Glutamatergic neuron (in vitro differentiated cells): ENCODE results near the gene TIMM21. TPM values are rescaled to one million over a fixed set of nuclear protein-coding genes. Genes with fewer than 3 reads are reported as not detected.

Experiments used
- DNase-seq: peaks from one replicate; pipeline ENCODE4 v3.0.0; 2022
- H3K27ac Mint-ChIP-seq: one replicate; pipeline ENCODE4 v1.8.0; 2020; ENCODE audit warnings: mild to moderate bottlenecking, mixed read lengths, inconsistent platforms; ENCODE audit not compliant: unreplicated experiment
- H3K27me3 Mint-ChIP-seq: one replicate; pipeline ENCODE4 v1.8.0; 2020; ENCODE audit warnings: mild to moderate bottlenecking, moderate library complexity, mixed read lengths, inconsistent platforms; ENCODE audit not compliant: unreplicated experiment
- H3K36me3 Mint-ChIP-seq: one replicate; pipeline ENCODE4 v1.8.0; 2020; ENCODE audit warnings: mild to moderate bottlenecking, mixed read lengths, inconsistent platforms; ENCODE audit not compliant: unreplicated experiment
- H3K4me1 Mint-ChIP-seq: one replicate; pipeline ENCODE4 v1.8.0; 2020; ENCODE audit warnings: mild to moderate bottlenecking, low read depth, mixed read lengths, inconsistent platforms; ENCODE audit not compliant: unreplicated experiment
- H3K4me3 Mint-ChIP-seq: one replicate; pipeline ENCODE4 v1.8.0; 2020; ENCODE audit warnings: mild to moderate bottlenecking, mixed read lengths, inconsistent platforms; ENCODE audit not compliant: unreplicated experiment
- H3K9me3 Mint-ChIP-seq: one replicate; pipeline ENCODE4 v1.8.0; 2020; ENCODE audit warnings: mild to moderate bottlenecking, moderate library complexity, mixed read lengths, inconsistent platforms; ENCODE audit not compliant: unreplicated experiment
- CTCF ChIP-seq: fragments of 200-600 bp; sonication (generic); IDR thresholded peaks from one replicate; pipeline ENCODE4 v1.5.0; 2021; ENCODE audit not compliant: partially characterized antibody, unreplicated experiment
- total RNA-seq: library from RNA; stranded (reverse); fragmentation: NEBNext Ultra II Directional; extraction: Animal tissue kit (Norgen Biotek cat#: 25700); gene quantifications from one replicate; pipeline ENCODE4 v1.2.1, GENCODE V29; 2021; ENCODE audit not compliant: unreplicated experiment

TIMM21 gene
- total RNA-seq, 1 donor from 2014 or later: 26.8 TPM

GRCh38 chr18:74139411-74139810 lies 8.9 kb upstream of the TIMM21 start:
- Mint-ChIP-seq H3K27me3 (peaks cover 1% of the 10 kb centered on the region), H3K4me1 (no peaks in the 10 kb centered on the region), H3K4me3 (no peak overlapping the region), H3K36me3 (peaks cover 4% of the 10 kb centered on the region), H3K27ac (no peak overlapping the region), H3K9me3 (no peaks in the 10 kb centered on the region)
- no peak for TF ChIP-seq CTCF
- no peak for DNase-seq

GRCh38 chr18:74139888-74140287 lies 8.4 kb upstream of the TIMM21 start:
- H3K4me3 Mint-ChIP-seq: no peak overlapping the region
- H3K9me3 Mint-ChIP-seq: no peaks in the 10 kb centered on the region

GRCh38 chr18:74140582-74140981 lies 7.7 kb upstream of the TIMM21 start:
- Mint-ChIP-seq H3K9me3 (no peaks in the 10 kb centered on the region), H3K4me3 (no peak overlapping the region), H3K27ac (no peak overlapping the region), H3K4me1 (no peaks in the 10 kb centered on the region), H3K27me3 (peaks cover 1% of the 10 kb centered on the region), H3K36me3 (peaks cover 4% of the 10 kb centered on the region)
- DNase-seq: no peak
- no peak for TF ChIP-seq CTCF

More at GRCh38 chr18:74139888-74140287, 8.4 kb upstream of the TIMM21 start:
- DNase-seq: no peak
- Mint-ChIP-seq H3K4me1 (no peaks in the 10 kb centered on the region), H3K27me3 (peaks cover 1% of the 10 kb centered on the region), H3K36me3 (peaks cover 4% of the 10 kb centered on the region), H3K27ac (no peak overlapping the region)
- no peak for TF ChIP-seq CTCF

- no peaks in the 10 kb centered on the region for H3K4me1 Mint-ChIP-seq
- no peak for DNase-seq
- peaks cover 4% of the 10 kb centered on the region for H3K36me3 Mint-ChIP-seq
- peaks cover 1% of the 10 kb centered on the region for H3K27me3 Mint-ChIP-seq
- no peak overlapping the region for H3K4me3 Mint-ChIP-seq
- no peak overlapping the region for H3K27ac Mint-ChIP-seq
- no peak for TF ChIP-seq CTCF
- no peaks in the 10 kb centered on the region for H3K9me3 Mint-ChIP-seq
These were observed 6.7 kb upstream of the TIMM21 start for GRCh38 chr18:74141667-74142066.

GRCh38 chr18:74142252-74142651 lies 6.1 kb upstream of the TIMM21 start:
- peaks cover 4% of the 10 kb centered on the region for H3K27me3 Mint-ChIP-seq
- peaks cover 3% of the 10 kb centered on the region for H3K4me1 Mint-ChIP-seq
- no peak overlapping the region for H3K4me3 Mint-ChIP-seq
- peaks cover 2% of the 10 kb centered on the region for H3K9me3 Mint-ChIP-seq
- no peak for TF ChIP-seq CTCF
- DNase-seq: no peak
- H3K36me3 Mint-ChIP-seq: peaks cover 4% of the 10 kb centered on the region
- no peak overlapping the region for H3K27ac Mint-ChIP-seq
